Measurements from ENCODE around the gene LHX8. TPM values are rescaled to one million over a fixed set of nuclear protein-coding genes. Genes with fewer than 3 reads are reported as not detected.

The LHX8 gene
- total and polyA plus RNA-seq, 12 donors = not detected

DNA sequence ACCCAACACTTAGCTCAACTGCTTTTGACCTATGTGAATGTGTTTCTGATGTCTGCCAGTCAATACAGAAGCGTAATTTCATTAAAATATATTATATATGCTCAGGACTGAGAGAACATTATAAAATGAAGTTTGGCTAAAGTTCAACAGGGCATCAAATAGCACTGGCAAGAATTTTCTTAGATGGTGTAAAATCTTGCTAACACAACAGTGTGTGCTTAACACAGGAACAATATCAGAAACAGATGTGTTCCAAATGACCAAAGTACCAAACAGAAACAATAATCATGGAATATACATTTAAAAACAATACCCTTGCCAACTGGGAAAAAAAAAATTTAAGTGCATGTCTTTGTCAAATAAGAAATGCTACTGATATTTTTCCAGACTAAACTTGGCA, 10.4 kb upstream of the LHX8 start:
- Histone ChIP-seq H3K4me1 (replicated peaks in 1 of 2) (no peaks in the 10 kb centered on the region), H3K36me3 (replicated peaks in 1 of 2) (no peaks in the 10 kb centered on the region), H3K27ac (no peak overlapping the region), H3K27me3 (peaks cover 35% of the 10 kb centered on the region), H3K4me3 (no peak overlapping the region), H3K9me3 (replicated peaks in 1 of 3) (no peaks in the 10 kb centered on the region)
- 65 to 70% (median 68%) methylated on average over 1 of the region's 1 CpG for WGBS, 4 donors
- intact Hi-C loops (cut with DNase I) = no loop called here
- TF ChIP-seq, protein P1, sequence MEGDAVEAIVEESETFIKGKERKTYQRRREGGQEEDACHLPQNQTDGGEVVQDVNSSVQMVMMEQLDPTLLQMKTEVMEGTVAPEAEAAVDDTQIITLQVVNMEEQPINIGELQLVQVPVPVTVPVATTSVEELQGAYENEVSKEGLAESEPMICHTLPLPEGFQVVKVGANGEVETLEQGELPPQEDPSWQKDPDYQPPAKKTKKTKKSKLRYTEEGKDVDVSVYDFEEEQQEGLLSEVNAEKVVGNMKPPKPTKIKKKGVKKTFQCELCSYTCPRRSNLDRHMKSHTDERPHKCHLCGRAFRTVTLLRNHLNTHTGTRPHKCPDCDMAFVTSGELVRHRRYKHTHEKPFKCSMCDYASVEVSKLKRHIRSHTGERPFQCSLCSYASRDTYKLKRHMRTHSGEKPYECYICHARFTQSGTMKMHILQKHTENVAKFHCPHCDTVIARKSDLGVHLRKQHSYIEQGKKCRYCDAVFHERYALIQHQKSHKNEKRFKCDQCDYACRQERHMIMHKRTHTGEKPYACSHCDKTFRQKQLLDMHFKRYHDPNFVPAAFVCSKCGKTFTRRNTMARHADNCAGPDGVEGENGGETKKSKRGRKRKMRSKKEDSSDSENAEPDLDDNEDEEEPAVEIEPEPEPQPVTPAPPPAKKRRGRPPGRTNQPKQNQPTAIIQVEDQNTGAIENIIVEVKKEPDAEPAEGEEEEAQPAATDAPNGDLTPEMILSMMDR (IDR thresholded peaks at IDR 0.05) = no peak
- TF ChIP-seq POLR2A (IDR thresholded peaks at IDR 0.05) = no peak
- DNase-seq = no peak

DNA sequence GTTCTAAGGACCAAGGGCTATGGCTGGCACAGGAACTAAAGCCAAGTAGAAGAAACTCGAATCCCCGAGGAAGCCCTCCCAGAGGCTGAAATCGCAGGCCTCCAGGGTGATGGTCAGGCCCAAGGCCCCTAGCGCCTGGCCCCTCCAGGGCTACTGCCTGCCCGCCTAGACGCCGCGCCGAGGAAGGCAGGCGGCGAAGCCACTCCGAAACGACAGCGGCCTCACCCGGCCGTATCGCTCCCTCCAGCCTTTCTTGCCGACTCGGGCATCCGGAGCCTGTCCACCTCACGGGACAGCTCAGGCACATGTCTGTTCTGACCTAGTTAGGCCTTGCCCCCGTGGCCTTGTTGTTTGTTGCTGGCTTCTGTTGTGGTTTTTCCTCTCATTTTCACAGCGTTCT, 9.7 kb upstream of the LHX8 start:
- H3K36me3 ChIP-seq (replicated peaks in 1 of 2) = no peaks in the 10 kb centered on the region
- H3K27me3 ChIP-seq = peaks cover 43% of the 10 kb centered on the region
- no peaks in the 10 kb centered on the region for H3K4me1 ChIP-seq (replicated peaks in 1 of 2)
- H3K27ac ChIP-seq = no peak overlapping the region
- H3K9me3 ChIP-seq (replicated peaks in 1 of 3) = no peaks in the 10 kb centered on the region
- no peak for TF ChIP-seq POLR2A (IDR thresholded peaks at IDR 0.05)
- TF ChIP-seq, protein P1 (IDR thresholded peaks at IDR 0.05) = no peak
- 3 to 42% (median 30%) methylated on average over 7 to 23 of the region's 23 CpGs for WGBS, 4 donors
- intact Hi-C loops (cut with DNase I) = no loop called here
- DNase-seq = no peak
- H3K4me3 ChIP-seq = no peak overlapping the region

DNA sequence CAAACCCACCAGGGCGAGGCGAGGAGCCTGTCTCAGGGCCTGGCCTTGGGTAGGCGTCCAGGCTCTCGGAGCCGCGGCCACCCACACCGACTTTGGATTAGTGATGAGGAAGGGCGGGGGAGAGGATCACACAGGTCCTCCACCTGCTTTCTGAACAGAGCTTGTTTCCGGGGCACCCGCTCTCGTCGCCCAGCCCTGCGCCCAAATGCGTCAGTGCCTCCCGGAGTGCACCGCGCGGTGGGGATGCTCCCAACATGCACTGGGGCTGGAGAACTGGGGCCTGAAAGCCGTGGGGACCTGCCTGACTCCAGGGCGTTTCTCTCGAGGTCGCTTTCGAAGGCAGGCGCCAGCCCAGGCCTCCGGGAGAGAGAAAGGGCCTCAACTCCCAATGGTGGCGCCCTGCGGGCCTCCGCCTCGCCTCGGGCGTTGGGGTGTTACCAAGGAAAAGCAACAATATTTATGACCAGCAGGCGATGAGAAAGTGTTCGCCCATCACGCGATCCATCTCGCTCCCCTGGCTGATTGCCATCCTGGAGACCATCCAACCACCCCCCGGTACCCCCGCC, 8.9 kb upstream of the LHX8 start:
- intact Hi-C loops (cut with DNase I) = no loop called here
- peaks cover 50% of the 10 kb centered on the region for H3K27me3 ChIP-seq
- TF ChIP-seq, protein P1 (IDR thresholded peaks at IDR 0.05) = no peak
- no peak for TF ChIP-seq POLR2A (IDR thresholded peaks at IDR 0.05)
- DNase-seq = no peak
- H3K9me3 ChIP-seq (replicated peaks in 1 of 3) = no peaks in the 10 kb centered on the region
- no peaks in the 10 kb centered on the region for H3K36me3 ChIP-seq (replicated peaks in 1 of 2)
- H3K27ac ChIP-seq = no peak overlapping the region
- H3K4me1 ChIP-seq (replicated peaks in 1 of 2) = no peaks in the 10 kb centered on the region
- H3K4me3 ChIP-seq = no peak overlapping the region
- WGBS, 4 donors = 10 to 67% (median 27%) methylated on average over 4 to 38 of the region's 38 CpGs

DNA sequence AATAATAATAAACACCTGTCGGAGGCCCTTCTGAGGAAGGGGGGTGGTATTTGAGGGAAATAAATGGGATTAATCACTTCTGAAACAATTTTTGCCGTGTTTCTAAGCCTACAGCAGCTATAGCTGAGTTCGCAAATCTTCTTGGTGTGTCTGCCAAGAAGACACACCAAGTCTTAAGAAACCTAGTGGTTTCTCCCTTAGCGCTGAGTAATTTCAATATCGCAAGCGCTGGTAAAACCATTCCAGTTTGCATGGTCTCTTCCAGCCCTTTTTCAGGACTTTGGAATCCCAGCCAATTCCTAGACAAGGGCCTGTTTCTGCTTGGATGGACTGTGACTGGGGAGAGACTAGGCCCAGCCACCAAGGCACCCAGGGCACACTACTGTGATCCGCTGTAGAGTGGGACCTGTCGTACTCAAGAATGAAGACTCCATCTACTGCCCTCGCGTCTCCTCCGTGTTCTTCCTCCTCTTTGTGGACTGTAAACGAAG, 7.5 kb upstream of the LHX8 start:
- 13 to 47% (median 26%) methylated on average over 12 of the region's 12 CpGs for WGBS, 4 donors
- TF ChIP-seq, protein P1 (IDR thresholded peaks at IDR 0.05) = no peak
- no peak for TF ChIP-seq POLR2A (IDR thresholded peaks at IDR 0.05)
- intact Hi-C loops (cut with DNase I) = no loop called here
- Histone ChIP-seq H3K27me3 (peaks cover 64% of the 10 kb centered on the region), H3K27ac (no peak overlapping the region), H3K9me3 (replicated peaks in 1 of 3) (no peaks in the 10 kb centered on the region), H3K36me3 (replicated peaks in 1 of 2) (no peaks in the 10 kb centered on the region), H3K4me1 (replicated peaks in 1 of 2) (no peaks in the 10 kb centered on the region), H3K4me3 (no peak overlapping the region)
- DNase-seq = no peak

Measured in adrenal gland (tissue), 12 donors.